ENCODE data around the gene HSH2D.

GRCh38 chr19:16100524-16100923 lies 43.0 kb upstream of the HSH2D start:
- TF ChIP-seq CTCF (IDR thresholded peaks at IDR 0.05; ENCODE audit: low read depth, low read length) (no peak), POLR2A (IDR thresholded peaks at IDR 0.05; ENCODE audit: extremely low read depth, insufficient read length) (no peak)
- TF ChIP-seq, protein P1, sequence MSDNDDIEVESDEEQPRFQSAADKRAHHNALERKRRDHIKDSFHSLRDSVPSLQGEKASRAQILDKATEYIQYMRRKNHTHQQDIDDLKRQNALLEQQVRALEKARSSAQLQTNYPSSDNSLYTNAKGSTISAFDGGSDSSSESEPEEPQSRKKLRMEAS (IDR thresholded peaks at IDR 0.05; ENCODE audit: low read depth, low read length): no peak

All from NB4 (cell line).